ENCODE results near the gene WWOX.

DNA sequence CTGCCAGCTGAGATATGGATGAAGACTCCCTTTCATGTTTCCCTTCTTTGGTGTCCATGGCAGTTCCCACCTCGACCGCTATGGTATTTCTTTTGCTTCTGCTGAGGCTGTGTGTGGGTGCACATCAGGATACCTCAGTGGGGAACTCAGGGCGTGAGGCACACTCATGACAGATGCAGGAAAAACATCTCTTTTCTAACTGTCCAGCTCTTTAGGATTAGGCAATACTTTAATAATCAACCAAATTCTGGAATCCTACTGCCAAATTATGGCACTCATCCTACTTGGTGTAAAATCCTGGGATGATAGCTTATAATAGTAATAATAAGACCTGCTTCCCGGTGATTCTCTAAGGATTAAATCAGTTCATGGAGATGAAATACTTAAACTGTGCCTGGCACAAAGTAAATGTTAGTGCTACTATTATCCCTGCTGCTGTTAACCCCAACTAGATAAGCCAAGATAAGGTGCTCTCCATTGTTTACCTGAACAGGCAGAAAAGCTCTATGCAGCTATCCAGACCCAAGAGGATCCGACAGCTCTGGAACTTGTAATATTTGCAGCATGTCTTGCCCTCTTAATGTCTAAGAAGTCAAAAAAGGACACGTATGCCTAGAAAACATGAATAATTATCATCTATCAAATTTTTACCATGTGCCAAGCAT lies 543.3 kb downstream of the WWOX start:
- TF ChIP-seq EP300 (conservative IDR thresholded peaks at IDR 0.05; ENCODE audit: poor library complexity, severe bottlenecking) (no peak), EZH2 (IDR thresholded peaks at IDR 0.05; ENCODE audit: borderline replicate concordance, insufficient read depth, low read length, poor library complexity, severe bottlenecking) (no peak), SMC3 (conservative IDR thresholded peaks at IDR 0.05; ENCODE audit: poor library complexity) (no peak), TAF1 (IDR thresholded peaks at IDR 0.05; ENCODE audit: low read depth) (no peak), REST (IDR thresholded peaks at IDR 0.05; ENCODE audit: borderline replicate concordance) (no peak)
- TF ChIP-seq, protein P1, sequence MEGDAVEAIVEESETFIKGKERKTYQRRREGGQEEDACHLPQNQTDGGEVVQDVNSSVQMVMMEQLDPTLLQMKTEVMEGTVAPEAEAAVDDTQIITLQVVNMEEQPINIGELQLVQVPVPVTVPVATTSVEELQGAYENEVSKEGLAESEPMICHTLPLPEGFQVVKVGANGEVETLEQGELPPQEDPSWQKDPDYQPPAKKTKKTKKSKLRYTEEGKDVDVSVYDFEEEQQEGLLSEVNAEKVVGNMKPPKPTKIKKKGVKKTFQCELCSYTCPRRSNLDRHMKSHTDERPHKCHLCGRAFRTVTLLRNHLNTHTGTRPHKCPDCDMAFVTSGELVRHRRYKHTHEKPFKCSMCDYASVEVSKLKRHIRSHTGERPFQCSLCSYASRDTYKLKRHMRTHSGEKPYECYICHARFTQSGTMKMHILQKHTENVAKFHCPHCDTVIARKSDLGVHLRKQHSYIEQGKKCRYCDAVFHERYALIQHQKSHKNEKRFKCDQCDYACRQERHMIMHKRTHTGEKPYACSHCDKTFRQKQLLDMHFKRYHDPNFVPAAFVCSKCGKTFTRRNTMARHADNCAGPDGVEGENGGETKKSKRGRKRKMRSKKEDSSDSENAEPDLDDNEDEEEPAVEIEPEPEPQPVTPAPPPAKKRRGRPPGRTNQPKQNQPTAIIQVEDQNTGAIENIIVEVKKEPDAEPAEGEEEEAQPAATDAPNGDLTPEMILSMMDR (IDR thresholded peaks at IDR 0.05; ENCODE audit: poor library complexity, severe bottlenecking) = no peak

Measured in neural cell (in vitro differentiated cells).